ENCODE data around the gene TC2N. TPM values are rescaled to one million over a fixed set of nuclear protein-coding genes. Genes with fewer than 3 reads are reported as not detected.

The TC2N gene
- total and polyA plus RNA-seq, 2 of the 4 experiments (the other 2 are of a cell fraction) = 0.03 to 0.18 TPM

DNA sequence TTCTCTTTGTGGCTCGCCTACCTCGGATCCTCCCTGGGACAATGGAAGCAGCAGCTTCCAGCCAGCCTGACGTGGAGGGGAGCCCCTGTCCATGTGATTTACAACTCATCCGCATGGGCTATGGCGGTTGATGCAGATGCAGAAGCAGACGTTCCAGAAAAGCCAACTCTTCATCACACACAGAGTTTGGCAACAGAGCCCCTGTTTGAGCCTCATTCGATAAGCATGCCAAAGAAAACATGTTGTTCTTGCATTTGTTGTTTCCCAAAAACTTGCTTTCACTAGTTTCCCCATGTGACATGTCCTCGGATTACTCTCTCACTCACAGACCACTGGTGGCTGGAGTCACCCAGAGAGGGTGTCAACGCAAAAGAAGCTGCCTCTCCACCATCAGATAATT is 16.4 kb upstream of the TC2N start:
- Histone ChIP-seq H2BK5ac (ENCODE audit: low read depth, low read length, poor library complexity, severe bottlenecking) (no peak overlapping the region), H3K14ac (replicated peaks; ENCODE audit: low read depth, low read length) (no peak overlapping the region), H3K79me1 (ENCODE audit: low read depth in 1 of 2, low read length in 2 of 2) (no peaks in the 10 kb centered on the region), H2BK20ac (ENCODE audit: low read depth, low read length) (no peak overlapping the region), H4K8ac (ENCODE audit: low read depth in 2 of 2, low read length in 2 of 2) (no peak overlapping the region), H2BK15ac (ENCODE audit: low read depth, low read length) (no peak overlapping the region), H3K4ac (ENCODE audit: low read depth, low read length) (no peak overlapping the region), H3K4me1 (ENCODE audit: control insufficient read depth, insufficient read depth, low read length) (no peaks in the 10 kb centered on the region), H3K23ac (ENCODE audit: low read depth, low read length) (no peak overlapping the region), H2AK5ac (ENCODE audit: low read depth, low read length) (no peak overlapping the region), H3K4me3 (ENCODE audit: insufficient read depth, low read depth, low read length) (no peak overlapping the region), H3K27me3 (ENCODE audit: control insufficient read depth, insufficient read depth, low read length) (no peaks in the 10 kb centered on the region), H3K9me1 (ENCODE audit: insufficient read depth, low read length) (peaks cover 14% of the 10 kb centered on the region; the same call in 1 of the 2 replicates), H3K27ac (ENCODE audit: insufficient read depth, low read length) (no peak overlapping the region), H3K4me2 (ENCODE audit: low read depth, low read length) (no peak overlapping the region), H4K91ac (ENCODE audit: insufficient read depth, low read depth, low read length) (no peak overlapping the region), H3K9ac (ENCODE audit: low read depth, low read length) (no peak overlapping the region), H4K5ac (ENCODE audit: low read depth, low read length) (no peak overlapping the region), H3K36me3 (ENCODE audit: control insufficient read depth, insufficient read depth, low read length) (peaks cover 55% of the 10 kb centered on the region), H2BK120ac (ENCODE audit: low read depth, low read length) (no peak overlapping the region), H2AK9ac (replicated peaks; ENCODE audit: low read depth, low read length, poor library complexity) (no peak overlapping the region), H3K9me3 (ENCODE audit: control insufficient read depth, insufficient read depth, low read length) (no peaks in the 10 kb centered on the region), H4K20me1 (ENCODE audit: insufficient read depth, low read length) (peaks cover 3% of the 10 kb centered on the region; the same call in 1 of the 2 replicates), H3K18ac (ENCODE audit: low read depth, low read length) (no peak overlapping the region), H3K56ac (ENCODE audit: extremely low read depth, insufficient read depth, low read length) (no peak overlapping the region), H2AFZ (replicated peaks; ENCODE audit: low read length, poor library complexity) (no peak overlapping the region)
- no peak for TF ChIP-seq MAZ (IDR thresholded peaks at IDR 0.05; ENCODE audit: borderline replicate concordance, low read depth, low read length)
- no peak for TF ChIP-seq RCOR1 (IDR thresholded peaks at IDR 0.05; ENCODE audit: insufficient replicate concordance, low read length)
- TF ChIP-seq RFX5 (IDR thresholded peaks at IDR 0.05; ENCODE audit: low read depth, low read length) = no peak
- TF ChIP-seq, protein P1, sequence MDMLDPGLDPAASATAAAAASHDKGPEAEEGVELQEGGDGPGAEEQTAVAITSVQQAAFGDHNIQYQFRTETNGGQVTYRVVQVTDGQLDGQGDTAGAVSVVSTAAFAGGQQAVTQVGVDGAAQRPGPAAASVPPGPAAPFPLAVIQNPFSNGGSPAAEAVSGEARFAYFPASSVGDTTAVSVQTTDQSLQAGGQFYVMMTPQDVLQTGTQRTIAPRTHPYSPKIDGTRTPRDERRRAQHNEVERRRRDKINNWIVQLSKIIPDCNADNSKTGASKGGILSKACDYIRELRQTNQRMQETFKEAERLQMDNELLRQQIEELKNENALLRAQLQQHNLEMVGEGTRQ (IDR thresholded peaks at IDR 0.05; ENCODE audit: low read depth, low read length) = no peak
- no peak for TF ChIP-seq SMC3 (IDR thresholded peaks at IDR 0.05; ENCODE audit: low read depth, low read length)
- DNase-seq = no peak
- in situ Hi-C loops (cut with MboI; ENCODE audit: low sequenced_read_pairs) (no loop called here), dilution Hi-C loops (cut with HindIII; ENCODE audit: low sequenced_read_pairs, unreplicated experiment) (no loop called here), intact Hi-C loops (cut with micrococcal nuclease) (no loop called here)
- ATAC-seq (ENCODE audit: low read depth) = no peak
- POLR2A ChIA-PET (ENCODE audit: unreplicated experiment) = no interaction called here
- 47% methylated on average over 3 of the region's 9 CpGs; no CpG with 5 or more reads in 1 of the 2 experiments for WGBS, 2 experiments (ENCODE audit: extremely low coverage in 2 of 2, insufficient read length in 1 of 2)
- BruUV-seq (replicated peaks) = no TSS peak
- CTCF ChIA-PET = no interaction called here
